GM19467 (cell line): ENCODE results near the gene OPRL1.

Experiments
- ATAC-seq: cut with Tn5 transposase; IDR thresholded peaks from one replicate; pipeline ENCODE4 v1.9.1; 2021; ENCODE audit warnings: mild to moderate bottlenecking, moderate library complexity; ENCODE audit not compliant: unreplicated experiment

OPRL1 gene

GRCh38 chr20:64041781-64042053 is 38.2 kb upstream of the OPRL1 start:
- no peak for ATAC-seq

GRCh38 chr20:64042054-64042781 is 37.7 kb upstream of the OPRL1 start:
- ATAC-seq: no peak

- ATAC-seq: no peak
These were observed 36.1 kb upstream of the OPRL1 start for GRCh38 chr20:64043768-64044167.

- no peak for ATAC-seq
These were observed 35.2 kb upstream of the OPRL1 start for GRCh38 chr20:64044484-64045247.

GRCh38 chr20:64045346-64046011 is 34.4 kb upstream of the OPRL1 start:
- ATAC-seq: no peak

GRCh38 chr20:64047046-64047389 is 32.9 kb upstream of the OPRL1 start:
- ATAC-seq: no peak

GRCh38 chr20:64047968-64048401 is 31.9 kb upstream of the OPRL1 start:
- no peak for ATAC-seq

- no peak for ATAC-seq
These were observed 31.4 kb upstream of the OPRL1 start for GRCh38 chr20:64048402-64049044.

GRCh38 chr20:64049060-64049877 is 30.6 kb upstream of the OPRL1 start, which contains the start of gene SOX18:
SOX18 (minus strand) TSS chr20:64049639; CDS start chr20:64049516, 123 bp downstream.
- ATAC-seq: no peak

GRCh38 chr20:64049878-64050260 is 30.0 kb upstream of the OPRL1 start:
- ATAC-seq: no peak

- ATAC-seq: no peak
These were observed 29.4 kb upstream of the OPRL1 start for GRCh38 chr20:64050261-64051032.

- ATAC-seq: no peak
These were observed 28.8 kb upstream of the OPRL1 start for GRCh38 chr20:64051033-64051452.

GRCh38 chr20:64051561-64052325 is 28.1 kb upstream of the OPRL1 start:
- no peak for ATAC-seq

GRCh38 chr20:64052326-64052722 is 27.6 kb upstream of the OPRL1 start:
- ATAC-seq: no peak

GRCh38 chr20:64052987-64053840 is 26.7 kb upstream of the OPRL1 start:
- no peak for ATAC-seq

- no peak for ATAC-seq
These were observed 25.8 kb upstream of the OPRL1 start for GRCh38 chr20:64053841-64054661.

GRCh38 chr20:64055396-64055892 is 24.4 kb upstream of the OPRL1 start:
- no peak for ATAC-seq
